Ovary (tissue), 3 donors: ENCODE results near the gene ARHGAP45.

ENCODE experiments used
- EP300 ChIP-seq: sonication (generic); formaldehyde crosslinking; IDR thresholded peaks from one replicate; pipeline ENCODE4 v1.6.1; 2017; ENCODE audit warnings: antibody characterized with exemption
- TF ChIP-seq, protein P1 (sequence below), 3 donors: fragments of 450-650 bp in 2 of 3; fragments of 200-600 bp in 1 of 3; IDR thresholded peaks; one replicate each; pipeline versions ENCODE4 v1.5.1 to v1.8.0; 2016 to 2022; ENCODE audit warnings: antibody characterized with exemption in 3 of 3, mild to moderate bottlenecking in 1 of 3
- donor health status: DM: no; HTN: no; CAD: no.

GRCh38 chr19:1113986-1114483 lies 47.1 kb downstream of the ARHGAP45 start:
- TF ChIP-seq, protein P1, sequence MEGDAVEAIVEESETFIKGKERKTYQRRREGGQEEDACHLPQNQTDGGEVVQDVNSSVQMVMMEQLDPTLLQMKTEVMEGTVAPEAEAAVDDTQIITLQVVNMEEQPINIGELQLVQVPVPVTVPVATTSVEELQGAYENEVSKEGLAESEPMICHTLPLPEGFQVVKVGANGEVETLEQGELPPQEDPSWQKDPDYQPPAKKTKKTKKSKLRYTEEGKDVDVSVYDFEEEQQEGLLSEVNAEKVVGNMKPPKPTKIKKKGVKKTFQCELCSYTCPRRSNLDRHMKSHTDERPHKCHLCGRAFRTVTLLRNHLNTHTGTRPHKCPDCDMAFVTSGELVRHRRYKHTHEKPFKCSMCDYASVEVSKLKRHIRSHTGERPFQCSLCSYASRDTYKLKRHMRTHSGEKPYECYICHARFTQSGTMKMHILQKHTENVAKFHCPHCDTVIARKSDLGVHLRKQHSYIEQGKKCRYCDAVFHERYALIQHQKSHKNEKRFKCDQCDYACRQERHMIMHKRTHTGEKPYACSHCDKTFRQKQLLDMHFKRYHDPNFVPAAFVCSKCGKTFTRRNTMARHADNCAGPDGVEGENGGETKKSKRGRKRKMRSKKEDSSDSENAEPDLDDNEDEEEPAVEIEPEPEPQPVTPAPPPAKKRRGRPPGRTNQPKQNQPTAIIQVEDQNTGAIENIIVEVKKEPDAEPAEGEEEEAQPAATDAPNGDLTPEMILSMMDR (IDR thresholded peaks at IDR 0.05), result no peak
- no peak for TF ChIP-seq EP300
